ENCODE data around the gene FBLN5. TPM values are rescaled to one million over a fixed set of nuclear protein-coding genes. Genes with fewer than 3 reads are reported as not detected.

FBLN5 gene
- total and polyA plus RNA-seq, 4 donors = 3.9 to 21.8 (median 14.8) TPM

GRCh38 chr14:91885113-91885712 lies 62.3 kb downstream of the FBLN5 start:
- Histone ChIP-seq H3K9ac (ENCODE audit: low read depth in 1 of 2, low read length in 2 of 2) (no peak overlapping the region), H3K36me3 (ENCODE audit: control insufficient read depth in 4 of 4, insufficient read depth in 3 of 4, low read depth in 1 of 4, low read length in 3 of 4) (no peaks in the 10 kb centered on the region), H3K4me3 (ENCODE audit: low read depth in 1 of 3, low read length in 3 of 3) (no peak overlapping the region), H3K27ac (ENCODE audit: low read depth in 1 of 2, low read length in 2 of 2) (no peak overlapping the region), H3K9me3 (ENCODE audit: control insufficient read depth in 4 of 4, low read length in 3 of 4) (no peaks in the 10 kb centered on the region), H3K4me1 (ENCODE audit: control insufficient read depth in 4 of 4, insufficient read depth in 4 of 4, low read length in 3 of 4) (peaks cover 10 to 17% (median 15%) of the 10 kb centered on the region in 4 donors), H3K27me3 (ENCODE audit: control insufficient read depth in 4 of 4, insufficient read depth in 4 of 4, low read length in 3 of 4) (no peaks in the 10 kb centered on the region)
- no peak for DNase-seq (ENCODE audit: low spot score)
- no peak for TF ChIP-seq ATF3 (IDR thresholded peaks at IDR 0.05)
- no peak for TF ChIP-seq SP1 (IDR thresholded peaks at IDR 0.05)
- TF ChIP-seq ZBTB33 (IDR thresholded peaks at IDR 0.05) = no peak
- TF ChIP-seq HNF4A (conservative IDR thresholded peaks at IDR 0.05) = no peak
- no peak for TF ChIP-seq RAD21 (IDR thresholded peaks at IDR 0.05)
- no peak for TF ChIP-seq YY1 (IDR thresholded peaks at IDR 0.05)
- TF ChIP-seq NR2F2 (IDR thresholded peaks at IDR 0.05) = no peak
- no peak for TF ChIP-seq FOXA2 (IDR thresholded peaks at IDR 0.05)
- no peak for TF ChIP-seq RXRA (IDR thresholded peaks at IDR 0.05)
- no peak for TF ChIP-seq FOXA1 (IDR thresholded peaks at IDR 0.05)
- 96% methylated on average over 4 of the region's 4 CpGs for WGBS

- TF ChIP-seq RXRA (IDR thresholded peaks at IDR 0.05) (no peak), CTCF (IDR thresholded peaks at IDR 0.05; ENCODE audit: low read depth, low read length, missing input control) (no peak), TAF1 (conservative IDR thresholded peaks at IDR 0.05) (no peak), YY1 (IDR thresholded peaks at IDR 0.05) (no peak), ZBTB33 (IDR thresholded peaks at IDR 0.05) (no peak), RAD21 (IDR thresholded peaks at IDR 0.05) (no peak), GABPA (IDR thresholded peaks at IDR 0.05 in 1 of 2, conservative IDR thresholded peaks at IDR 0.05 in 1 of 2) (no peak), REST (IDR thresholded peaks at IDR 0.05) (no peak), HNF4G (IDR thresholded peaks at IDR 0.05) (no peak), FOXA2 (IDR thresholded peaks at IDR 0.05) (no peak), FOXA1 (IDR thresholded peaks at IDR 0.05) (no peak), MAX (IDR thresholded peaks at IDR 0.05) (no peak), JUND (IDR thresholded peaks at IDR 0.05) (no peak), EGR1 (IDR thresholded peaks at IDR 0.05; ENCODE audit: low read depth in 2 of 2) (no peak), ATF3 (IDR thresholded peaks at IDR 0.05) (no peak), NR2F2 (IDR thresholded peaks at IDR 0.05) (no peak), SP1 (IDR thresholded peaks at IDR 0.05) (no peak)
- Histone ChIP-seq H3K4me3 (ENCODE audit: low read depth in 1 of 3, low read length in 3 of 3) (no peak overlapping the region), H3K36me3 (ENCODE audit: control insufficient read depth in 4 of 4, insufficient read depth in 3 of 4, low read depth in 1 of 4, low read length in 3 of 4) (no peaks in the 10 kb centered on the region), H3K27ac (ENCODE audit: low read depth in 1 of 2, low read length in 2 of 2) (no peak overlapping the region), H3K4me1 (ENCODE audit: control insufficient read depth in 4 of 4, insufficient read depth in 4 of 4, low read length in 3 of 4) (peaks cover 7 to 12% (median 10%) of the 10 kb centered on the region in 4 donors), H3K9ac (ENCODE audit: low read depth in 1 of 2, low read length in 2 of 2) (no peak overlapping the region), H3K27me3 (ENCODE audit: control insufficient read depth in 4 of 4, insufficient read depth in 4 of 4, low read length in 3 of 4) (no peaks in the 10 kb centered on the region), H3K9me3 (ENCODE audit: control insufficient read depth in 4 of 4, low read length in 3 of 4) (no peaks in the 10 kb centered on the region)
- no peak for DNase-seq (ENCODE audit: low spot score)
- 77% methylated on average over 6 of the region's 6 CpGs for WGBS
Measured at GRCh38 chr14:91884664-91885063, 62.8 kb downstream of the FBLN5 start.

Measured in liver (tissue), 9 donors.